GM18505 (cell line): ENCODE measurements around the gene ANK3.

Source experiments
- ATAC-seq: cut with Tn5 transposase; IDR thresholded peaks from one replicate; pipeline ENCODE4 v1.9.1; 2021; ENCODE audit not compliant: unreplicated experiment
- POLR2A ChIP-seq: IDR thresholded peaks from 4 replicates; pipeline ENCODE4 v1.6.1; 2011; ENCODE audit warnings: borderline replicate concordance; ENCODE audit not compliant: insufficient read depth, insufficient read length; ENCODE audit errors: extremely low read depth

The ANK3 gene

DNA sequence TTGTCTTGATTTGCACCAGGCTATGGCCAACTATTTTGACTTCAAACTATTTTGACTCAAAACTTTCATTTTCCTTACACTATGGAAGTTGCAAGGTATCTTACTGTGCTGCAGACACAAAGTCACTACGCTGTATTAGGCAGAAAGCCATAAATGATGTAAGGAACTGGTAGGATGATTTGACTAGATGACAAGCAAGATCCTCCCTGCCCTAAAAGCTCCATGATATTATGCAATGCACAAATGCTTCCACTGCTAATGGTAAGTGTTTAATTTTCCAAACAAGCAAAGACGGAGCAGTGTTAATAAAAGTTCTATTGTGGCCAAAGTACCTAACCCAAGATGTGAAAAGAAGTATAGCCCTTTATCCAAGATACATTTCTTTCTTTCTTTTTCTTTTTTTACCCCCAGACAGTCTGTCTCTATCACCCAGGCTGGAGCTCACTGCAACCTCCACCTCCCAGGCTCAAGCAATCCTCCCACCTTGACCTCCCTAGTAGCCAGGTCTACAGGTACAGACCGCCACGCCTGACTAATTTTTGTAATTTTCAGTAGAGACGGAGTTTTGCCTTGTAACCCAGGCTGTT is 98.2 kb downstream of the ANK3 start:
- no peak for ATAC-seq

GRCh38 chr10:60290558-60290957 is 99.1 kb downstream of the ANK3 start:
- TF ChIP-seq POLR2A, result no peak
- ATAC-seq, result no peak

More for the DNA sequence above, 98.2 kb downstream of the ANK3 start:
- no peak for TF ChIP-seq POLR2A

DNA sequence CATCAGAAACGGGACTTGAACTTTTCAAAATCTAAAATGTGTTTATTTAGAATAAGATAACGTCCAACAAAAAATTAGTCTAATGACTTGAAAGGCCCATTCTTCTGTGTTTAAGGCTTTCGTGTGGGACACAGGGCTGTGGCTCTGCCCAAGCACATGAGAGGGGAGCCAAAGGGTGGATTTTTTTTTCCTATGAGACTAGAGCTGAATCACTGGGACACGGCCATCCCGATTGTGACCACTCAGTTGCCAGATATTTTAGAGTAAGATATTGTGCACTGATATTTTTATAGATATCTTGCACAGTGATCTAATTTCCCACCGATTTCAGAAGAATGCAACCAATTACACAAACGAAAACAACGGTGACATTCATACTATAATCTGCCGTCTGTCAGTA is 99.9 kb downstream of the ANK3 start:
- no peak for ATAC-seq
- no peak for TF ChIP-seq POLR2A

DNA sequence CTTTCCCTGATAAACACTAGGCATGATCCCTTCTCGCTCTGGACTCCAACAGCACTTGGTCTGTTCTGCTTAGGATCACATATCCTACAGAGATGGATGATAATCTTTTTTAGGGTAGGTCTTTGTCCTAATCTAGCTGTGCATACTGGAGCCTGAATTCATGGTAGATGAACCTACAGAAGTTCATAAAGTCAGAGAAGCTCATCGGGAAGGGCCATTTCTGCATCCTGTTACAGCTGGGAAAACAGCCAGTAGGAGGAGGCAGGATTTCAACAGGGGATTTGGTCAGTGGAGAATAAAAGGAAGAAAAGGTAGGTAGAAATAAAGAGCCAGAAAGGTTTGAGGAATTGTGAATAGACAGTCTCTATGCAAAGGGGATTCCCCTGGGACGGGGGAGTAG is 101.4 kb downstream of the ANK3 start:
- no peak for ATAC-seq
- TF ChIP-seq POLR2A, result no peak

DNA sequence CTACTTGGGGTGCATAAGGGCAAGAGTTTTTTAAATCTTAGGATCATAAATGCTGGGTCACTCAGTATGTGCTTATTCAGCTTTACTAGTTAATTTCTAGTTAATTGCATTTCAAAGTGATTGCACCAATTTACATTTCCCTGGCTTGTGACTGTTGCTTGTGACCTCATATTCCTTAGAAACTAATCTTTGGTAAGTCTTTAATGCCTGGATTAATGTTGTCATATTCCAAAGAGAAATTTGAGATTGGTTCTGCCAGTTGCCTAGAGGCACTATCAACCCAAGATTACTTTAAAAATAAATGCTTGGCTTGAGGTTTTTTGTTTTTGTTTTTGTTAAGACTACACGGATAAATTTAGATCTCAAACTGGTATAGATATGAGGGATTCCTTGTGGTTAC is 103.1 kb downstream of the ANK3 start:
- TF ChIP-seq POLR2A, result no peak
- ATAC-seq, result no peak

- no peak for ATAC-seq
- no peak for TF ChIP-seq POLR2A
Observed at GRCh38 chr10:60283397-60283796, 106.3 kb downstream of the ANK3 start.

DNA sequence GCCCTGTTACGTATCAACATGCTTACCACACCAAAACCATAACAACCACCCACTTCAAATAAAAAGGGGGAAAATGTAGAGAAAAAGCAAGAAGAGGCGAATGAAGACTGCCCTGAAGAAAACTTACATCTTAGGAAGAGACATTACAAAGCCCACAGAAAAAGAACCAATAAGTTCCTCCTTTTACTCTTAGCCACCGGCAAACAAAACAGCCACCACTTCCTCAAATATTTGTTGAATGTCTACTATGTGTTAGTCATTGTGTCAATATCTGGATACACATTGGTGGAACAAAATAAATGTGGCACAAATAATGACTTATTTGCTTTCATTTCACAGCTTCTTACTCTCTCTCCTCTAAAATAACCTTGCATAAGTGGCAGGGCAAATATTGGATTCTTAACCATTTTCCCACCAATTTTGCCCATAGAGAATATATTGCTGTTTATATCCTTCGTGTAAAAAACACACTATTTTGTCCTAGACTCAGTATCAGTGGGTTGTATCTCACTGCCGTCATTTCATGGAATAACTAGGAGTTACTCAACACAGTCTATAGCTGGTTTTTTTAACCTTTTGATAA is 106.8 kb downstream of the ANK3 start:
- peak; percentile 59 for ATAC-seq
- no peak for TF ChIP-seq POLR2A

GRCh38 chr10:60281792-60282353 is 107.8 kb downstream of the ANK3 start:
- no peak for TF ChIP-seq POLR2A
- no peak for ATAC-seq

DNA sequence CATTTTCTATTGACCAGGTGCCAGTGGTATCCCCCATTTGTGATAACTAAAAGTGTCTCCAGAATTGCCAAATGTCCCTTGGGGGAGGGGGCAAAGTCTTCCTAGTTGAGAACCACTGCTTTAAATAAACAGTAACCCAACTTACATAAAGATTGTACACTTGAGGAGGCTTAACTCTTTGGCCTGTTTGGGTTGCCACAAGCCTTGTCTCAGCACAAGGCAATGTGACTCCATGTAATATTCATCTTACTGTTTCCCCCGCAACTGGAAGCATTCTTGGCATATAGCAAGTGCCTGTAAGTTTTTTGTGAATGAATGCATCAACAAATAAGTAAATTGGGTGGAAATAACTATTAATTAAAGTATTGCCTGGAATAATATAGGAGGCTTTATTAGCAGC is 108.3 kb downstream of the ANK3 start:
- no peak for TF ChIP-seq POLR2A
- no peak for ATAC-seq

DNA sequence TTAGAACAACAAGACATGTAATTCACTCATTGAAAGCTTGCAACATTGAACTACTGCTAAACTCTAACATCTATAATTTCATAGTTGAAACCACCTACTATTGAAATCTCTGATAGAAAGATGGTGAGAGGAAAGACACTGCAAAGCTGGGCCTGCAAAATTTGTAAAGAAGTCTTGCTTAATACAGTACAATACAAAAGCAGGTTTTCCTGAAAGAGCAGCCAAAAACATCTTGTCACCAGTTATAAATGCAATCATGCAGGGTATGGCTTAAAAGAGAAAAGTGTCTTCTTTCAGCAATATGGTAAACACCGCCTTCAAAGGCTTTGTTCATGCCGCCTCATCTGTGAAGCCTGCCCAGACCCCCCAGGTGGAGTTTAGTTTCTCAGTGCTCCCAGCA is 109.2 kb downstream of the ANK3 start:
- ATAC-seq, result no peak
- TF ChIP-seq POLR2A, result no peak

DNA sequence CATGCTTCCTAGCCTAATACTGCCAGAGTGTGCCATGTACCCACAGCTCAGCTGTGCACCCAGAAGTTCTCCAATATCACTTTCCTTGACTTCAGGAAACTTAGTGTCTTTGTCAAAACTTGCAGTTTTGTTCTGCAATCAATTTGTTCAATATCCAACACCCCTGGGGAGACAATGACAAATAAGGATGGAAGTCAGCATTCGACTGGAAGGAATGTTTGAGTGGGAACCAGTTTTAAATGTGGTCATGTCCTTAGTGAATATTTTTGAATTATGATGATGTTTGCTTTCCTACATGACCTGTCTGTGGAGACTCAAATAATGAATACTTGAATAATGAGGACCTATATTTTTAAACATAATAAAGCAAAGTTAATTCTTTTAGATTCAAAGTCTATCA is 112.0 kb downstream of the ANK3 start:
- ATAC-seq, result no peak
- no peak for TF ChIP-seq POLR2A

GRCh38 chr10:60276232-60276631 is 113.4 kb downstream of the ANK3 start:
- ATAC-seq, result no peak
- TF ChIP-seq POLR2A, result no peak

DNA sequence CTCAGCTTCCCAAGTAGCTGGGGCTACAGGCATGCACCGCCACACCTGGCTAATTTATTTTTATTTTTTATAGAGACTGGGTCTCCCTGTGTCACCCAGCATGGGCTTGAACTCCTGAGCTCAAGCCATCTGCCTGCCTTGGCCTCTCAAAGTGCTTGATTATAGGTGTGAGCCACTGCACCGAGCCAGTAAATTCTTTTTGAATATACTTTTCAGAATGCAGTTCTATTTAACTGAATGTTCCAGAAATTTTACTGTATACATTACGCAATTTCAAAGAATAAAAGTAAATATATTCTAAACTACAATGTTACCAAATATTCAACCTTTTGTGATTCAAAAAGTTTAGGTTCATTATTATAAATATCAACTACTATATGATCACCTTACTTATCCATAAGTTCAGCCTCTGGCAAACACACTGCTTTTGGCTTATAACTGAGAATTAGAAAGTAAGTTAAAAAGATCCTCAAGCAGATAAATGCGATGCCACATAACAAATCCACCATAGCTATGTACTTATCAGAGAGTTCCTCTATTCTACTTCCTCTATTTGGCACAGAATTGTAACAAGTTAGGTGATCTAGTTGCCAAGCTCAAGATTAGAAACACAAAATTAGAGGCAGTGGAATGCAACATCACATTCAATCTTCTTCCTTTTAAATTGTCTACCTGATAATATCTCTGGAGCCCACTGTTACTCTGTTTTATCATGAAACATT is 118.2 kb downstream of the ANK3 start:
- ATAC-seq, result no peak
- no peak for TF ChIP-seq POLR2A

DNA sequence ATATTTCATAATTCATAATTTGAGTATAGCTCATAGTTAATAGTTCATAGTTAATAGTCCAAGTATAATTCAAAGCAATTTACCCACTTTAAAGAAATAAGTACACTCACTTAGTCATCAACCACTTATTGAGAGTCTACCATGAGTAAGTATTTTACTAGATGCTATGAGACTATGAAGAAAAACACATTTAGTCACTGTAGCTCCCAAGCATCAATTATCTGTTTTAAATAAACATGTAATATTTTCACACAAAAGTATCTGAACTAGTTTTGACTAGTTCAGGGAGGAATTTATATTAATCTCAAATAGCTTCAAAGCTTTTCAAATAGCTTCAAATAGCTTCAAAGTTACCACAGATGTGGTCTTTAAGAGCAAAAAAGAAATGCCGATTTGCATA is 119.2 kb downstream of the ANK3 start:
- TF ChIP-seq POLR2A, result no peak
- no peak for ATAC-seq
